Tibial nerve (tissue), 4 donors: ENCODE data around the gene ALDOB. TPM values are rescaled to one million over a fixed set of nuclear protein-coding genes. Genes with fewer than 3 reads are reported as not detected.

Experiments used
- DNase-seq, 2 donors: peaks; one replicate each; pipeline ENCODE4 v3.0.0-alpha.2; 2019; ENCODE audit warnings: low spot score in 2 of 2
- H3K27ac ChIP-seq, 4 donors: fragments of 200-600 bp; sonication (generic) in 3 of 4; one replicate each; pipeline ENCODE4 v1.5.1; 2017 to 2019; ENCODE audit warnings: mild to moderate bottlenecking in 1 of 4
- H3K27me3 ChIP-seq, 2 donors: fragments of 200-600 bp; sonication (generic) in 1 of 2; one replicate each; pipeline versions ENCODE4 v1.5.1 to v1.6.0; 2017 to 2019
- H3K36me3 ChIP-seq, 3 donors: fragments of 200-600 bp; sonication (generic); one replicate each; pipeline ENCODE4 v1.5.1; 2018 to 2019
- H3K4me1 ChIP-seq, 4 donors: fragments of 200-600 bp; sonication (generic) in 3 of 4; one replicate each; pipeline ENCODE4 v1.5.1; 2017 to 2019
- H3K4me3 ChIP-seq, 4 donors: fragments of 200-600 bp; sonication (generic) in 3 of 4; one replicate each; pipeline ENCODE4 v1.5.1; 2017 to 2019; ENCODE audit warnings: mild to moderate bottlenecking in 1 of 4, moderate library complexity in 1 of 4
- H3K9me3 ChIP-seq, 4 donors: fragments of 200-600 bp; sonication (generic) in 3 of 4; one replicate each; pipeline ENCODE4 v1.5.1; 2017 to 2019
- CTCF ChIP-seq, 5 experiments: fragments of 200-600 bp in 3 of 5; fragments of 450-650 bp in 2 of 5; sonication (generic) in 3 of 5; IDR thresholded peaks; one replicate each; pipeline ENCODE4 v1.5.1; 2016 to 2019; ENCODE audit warnings: antibody characterized with exemption in 5 of 5, mild to moderate bottlenecking in 3 of 5, moderate library complexity in 2 of 5
- EP300 ChIP-seq, 2 donors: sonication (generic); formaldehyde crosslinking; IDR thresholded peaks; one replicate each; pipeline ENCODE4 v1.6.1; 2017; ENCODE audit warnings: antibody characterized with exemption in 2 of 2, mild to moderate bottlenecking in 1 of 2
- POLR2A ChIP-seq, 2 donors: fragments of 450-650 bp; IDR thresholded peaks; one replicate each; pipeline ENCODE4 v1.6.1; 2017; ENCODE audit warnings: antibody characterized with exemption in 2 of 2, mild to moderate bottlenecking in 2 of 2, moderate library complexity in 2 of 2
- WGBS, 2 donors: methylation state at CpG; one replicate each; pipeline ENCODE4 v1.1.5; 2018; 5-methylcytosine and 5-hydroxymethylcytosine counted together
- total RNA-seq, 4 donors: library from RNA; depleted of rRNA; stranded (reverse); fragments of >200 nt; gene quantifications; one replicate each; pipeline ENCODE4 v1.1.0, GENCODE V29; 2016

The ALDOB gene
- total RNA-seq, 4 donors from 2014 or later = not detected

- Histone ChIP-seq H3K36me3 (peaks cover 0 to 19% (median 0%) of the 10 kb centered on the region in 3 donors), H3K4me3 (no peak overlapping the region), H3K4me1 (peaks cover 0 to 30% (median 0%) of the 10 kb centered on the region in 4 donors), H3K9me3 (no peaks in the 10 kb centered on the region), H3K27me3 (no peaks in the 10 kb centered on the region), H3K27ac (peak overlapping the region in 2 of 4 donors; percentile 2 to 24)
- no peak for DNase-seq
- 52 to 81% methylated on average over 3 of the region's 3 CpGs for WGBS, 2 donors
- TF ChIP-seq POLR2A (IDR thresholded peaks at IDR 0.05) (no peak), EP300 (IDR thresholded peaks at IDR 0.05) (no peak), CTCF (IDR thresholded peaks at IDR 0.05) (no peak)
Measured at GRCh38 chr9:101478906-101479305, 43.3 kb upstream of the ALDOB start.

GRCh38 chr9:101478444-101478843, 42.9 kb upstream of the ALDOB start:
- H3K4me1 ChIP-seq = peaks cover 0 to 31% (median 0%) of the 10 kb centered on the region in 4 donors
- no peak for TF ChIP-seq EP300 (IDR thresholded peaks at IDR 0.05)
- no peak for TF ChIP-seq CTCF (IDR thresholded peaks at IDR 0.05)
- no peak for TF ChIP-seq POLR2A (IDR thresholded peaks at IDR 0.05)
- DNase-seq = no peak
- H3K4me3 ChIP-seq = no peak overlapping the region
- no peak overlapping the region for H3K27ac ChIP-seq
- peaks cover 0 to 19% (median 0%) of the 10 kb centered on the region in 3 donors for H3K36me3 ChIP-seq
- WGBS, 2 donors = 68 to 79% methylated on average over 4 of the region's 4 CpGs
- H3K27me3 ChIP-seq = no peaks in the 10 kb centered on the region
- no peaks in the 10 kb centered on the region for H3K9me3 ChIP-seq

DNA sequence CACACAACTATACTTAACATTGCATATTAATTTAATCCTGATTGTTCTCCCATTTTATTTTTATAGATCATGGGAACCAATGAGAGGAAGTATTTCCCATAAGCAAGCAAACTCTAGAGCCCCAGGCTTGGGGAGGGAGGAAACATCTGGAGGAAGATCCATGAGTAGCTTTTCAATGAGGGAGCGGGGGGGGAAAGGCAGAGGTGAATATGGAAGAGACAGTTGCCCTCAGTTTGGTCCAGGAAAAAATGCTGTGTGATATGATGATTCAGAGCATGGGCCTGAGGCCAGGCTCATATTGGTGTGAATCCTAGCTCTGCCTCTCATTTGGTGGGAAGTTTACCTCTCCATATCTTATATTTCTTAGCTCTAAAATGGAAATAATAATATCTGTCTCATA, 42.2 kb upstream of the ALDOB start:
- no peak for DNase-seq
- Histone ChIP-seq H3K36me3 (peaks cover 0 to 19% (median 0%) of the 10 kb centered on the region in 3 donors), H3K27ac (no peak overlapping the region), H3K4me3 (no peak overlapping the region), H3K27me3 (no peaks in the 10 kb centered on the region), H3K4me1 (peaks cover 0 to 36% (median 0%) of the 10 kb centered on the region in 4 donors), H3K9me3 (no peaks in the 10 kb centered on the region)
- TF ChIP-seq CTCF (IDR thresholded peaks at IDR 0.05) (no peak), POLR2A (IDR thresholded peaks at IDR 0.05) (no peak), EP300 (IDR thresholded peaks at IDR 0.05) (no peak)
- WGBS, 2 donors = 84 to 85% methylated on average over 1 of the region's 1 CpG

GRCh38 chr9:101477214-101477613, 41.6 kb upstream of the ALDOB start:
- H3K9me3 ChIP-seq = no peaks in the 10 kb centered on the region
- H3K27ac ChIP-seq = no peak overlapping the region
- WGBS, 2 donors = 70 to 75% methylated on average over 4 of the region's 4 CpGs
- H3K4me3 ChIP-seq = no peak overlapping the region
- no peaks in the 10 kb centered on the region for H3K27me3 ChIP-seq
- TF ChIP-seq CTCF (IDR thresholded peaks at IDR 0.05) (no peak), EP300 (IDR thresholded peaks at IDR 0.05) (no peak), POLR2A (IDR thresholded peaks at IDR 0.05) (no peak)
- H3K36me3 ChIP-seq = peaks cover 0 to 19% (median 0%) of the 10 kb centered on the region in 3 donors
- no peak for DNase-seq
- peaks cover 0 to 36% (median 0%) of the 10 kb centered on the region in 4 donors for H3K4me1 ChIP-seq

GRCh38 chr9:101476576-101477208, 41.1 kb upstream of the ALDOB start:
- peaks cover 0 to 19% (median 0%) of the 10 kb centered on the region in 3 donors for H3K36me3 ChIP-seq
- DNase-seq = no peak
- H3K4me1 ChIP-seq = peaks cover 0 to 41% (median 0%) of the 10 kb centered on the region in 4 donors
- no peak overlapping the region for H3K4me3 ChIP-seq
- no peaks in the 10 kb centered on the region for H3K27me3 ChIP-seq
- 97% methylated on average over 11 to 13 of the region's 13 CpGs for WGBS, 2 donors
- no peaks in the 10 kb centered on the region for H3K9me3 ChIP-seq
- no peak overlapping the region for H3K27ac ChIP-seq
- TF ChIP-seq POLR2A (IDR thresholded peaks at IDR 0.05) (no peak), EP300 (IDR thresholded peaks at IDR 0.05) (no peak), CTCF (IDR thresholded peaks at IDR 0.05) (no peak)
